ENCODE results near the gene NRG2. TPM values are rescaled to one million over a fixed set of nuclear protein-coding genes. Genes with fewer than 3 reads are reported as not detected.

The NRG2 gene
- total RNA-seq, 6 experiments from 2014 or later: 0.07 to 0.77 (median 0.14) TPM; not detected in 1

GRCh38 chr5:139967353-139967752, 75.7 kb downstream of the NRG2 start:
- no peaks in the 10 kb centered on the region for H3K9me3 ChIP-seq
- H3K4me3 ChIP-seq: no peak overlapping the region
- no peaks in the 10 kb centered on the region for H3K27me3 ChIP-seq
- intact Hi-C loops (cut with DNase I): loop anchor here (5.0 to 10.0 kb wide), 3 partner anchors 113 to 180 kb away; no protein-coding TSS in a partner anchor
- DNase-seq (no peak), ATAC-seq (no peak)
- TF ChIP-seq CTCF (IDR thresholded peaks at IDR 0.05) (no peak), POLR2A (IDR thresholded peaks at IDR 0.05) (no peak)
- WGBS (ENCODE audit: insufficient coverage, low coverage, low lambda C conversion rate, missing lambda C conversion rate): 82% methylated on average over 8 of the region's 8 CpGs
- H3K36me3 ChIP-seq: no peaks in the 10 kb centered on the region
- no peaks in the 10 kb centered on the region for H3K4me1 ChIP-seq
- H3K27ac ChIP-seq: no peak overlapping the region

DNA sequence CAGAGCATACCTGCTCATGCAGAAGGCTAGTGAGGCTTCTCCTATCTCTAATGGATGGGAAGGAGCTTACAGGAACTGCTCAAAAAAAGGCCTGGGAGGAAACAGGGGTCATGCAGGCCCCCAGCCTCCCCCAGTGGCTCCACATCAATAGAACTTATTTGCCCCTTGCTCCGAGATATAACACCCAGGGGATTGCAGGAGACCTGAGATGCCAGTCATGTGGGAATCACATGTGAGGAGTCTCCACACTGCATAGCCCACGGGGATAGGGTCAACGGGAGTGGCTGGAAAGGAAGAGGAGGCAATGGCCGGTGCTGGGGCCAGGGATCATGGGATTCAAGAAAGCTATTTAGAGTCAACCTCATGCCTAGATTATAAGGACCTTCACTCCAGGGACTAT, 76.2 kb downstream of the NRG2 start:
- no peak for DNase-seq
- no peak overlapping the region for H3K27ac ChIP-seq
- intact Hi-C loops (cut with DNase I): loop anchor here (5.0 to 10.0 kb wide), 3 partner anchors 112 to 180 kb away; no protein-coding TSS in a partner anchor
- no peaks in the 10 kb centered on the region for H3K36me3 ChIP-seq
- ATAC-seq: no peak
- TF ChIP-seq POLR2A (IDR thresholded peaks at IDR 0.05) (no peak), CTCF (IDR thresholded peaks at IDR 0.05) (no peak)
- H3K9me3 ChIP-seq: no peaks in the 10 kb centered on the region
- no peaks in the 10 kb centered on the region for H3K27me3 ChIP-seq
- no peaks in the 10 kb centered on the region for H3K4me1 ChIP-seq
- no peak overlapping the region for H3K4me3 ChIP-seq
- 57% methylated on average over 3 of the region's 4 CpGs for WGBS (ENCODE audit: insufficient coverage, low coverage, low lambda C conversion rate, missing lambda C conversion rate)

DNA sequence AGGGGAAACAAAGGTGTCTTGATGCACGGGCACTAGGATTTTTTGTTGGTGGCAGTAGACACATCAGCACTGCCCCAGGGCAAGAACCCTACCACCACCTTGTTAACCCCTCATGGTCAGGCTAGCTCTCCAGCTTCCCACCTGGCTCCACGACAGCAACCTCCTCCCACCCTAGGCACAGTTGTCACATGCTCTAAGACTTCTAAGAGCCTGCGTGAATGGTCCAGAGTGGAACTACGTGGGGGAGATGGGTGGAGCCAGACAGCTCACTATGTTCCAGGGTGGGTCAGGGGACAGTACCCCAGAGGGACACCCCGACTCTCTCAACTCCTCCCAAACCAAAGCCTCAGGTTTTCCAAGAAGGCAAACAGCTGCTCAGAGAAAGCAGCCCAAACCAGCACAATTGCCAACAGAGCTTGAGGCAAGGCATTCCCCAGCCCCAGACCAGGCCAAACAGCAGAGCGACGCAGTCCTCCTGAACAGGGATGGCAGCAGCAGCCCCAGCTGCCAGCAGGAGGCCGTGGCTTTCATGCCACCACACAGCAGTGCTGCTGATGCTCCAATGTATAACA, 78.0 kb downstream of the NRG2 start:
- ATAC-seq (no peak), DNase-seq (no peak)
- Histone ChIP-seq H3K27ac (no peak overlapping the region), H3K27me3 (no peaks in the 10 kb centered on the region), H3K4me3 (no peak overlapping the region), H3K9me3 (no peaks in the 10 kb centered on the region), H3K4me1 (no peaks in the 10 kb centered on the region), H3K36me3 (no peaks in the 10 kb centered on the region)
- no peak for TF ChIP-seq POLR2A (IDR thresholded peaks at IDR 0.05)
- no peak for TF ChIP-seq CTCF (IDR thresholded peaks at IDR 0.05)
- intact Hi-C loops (cut with DNase I): loop anchor here (5.0 to 10.0 kb wide), 3 partner anchors 110 to 178 kb away; no protein-coding TSS in a partner anchor
- no CpG with 5 or more reads among the region's 8 CpGs for WGBS (ENCODE audit: insufficient coverage, low coverage, low lambda C conversion rate, missing lambda C conversion rate)

DNA sequence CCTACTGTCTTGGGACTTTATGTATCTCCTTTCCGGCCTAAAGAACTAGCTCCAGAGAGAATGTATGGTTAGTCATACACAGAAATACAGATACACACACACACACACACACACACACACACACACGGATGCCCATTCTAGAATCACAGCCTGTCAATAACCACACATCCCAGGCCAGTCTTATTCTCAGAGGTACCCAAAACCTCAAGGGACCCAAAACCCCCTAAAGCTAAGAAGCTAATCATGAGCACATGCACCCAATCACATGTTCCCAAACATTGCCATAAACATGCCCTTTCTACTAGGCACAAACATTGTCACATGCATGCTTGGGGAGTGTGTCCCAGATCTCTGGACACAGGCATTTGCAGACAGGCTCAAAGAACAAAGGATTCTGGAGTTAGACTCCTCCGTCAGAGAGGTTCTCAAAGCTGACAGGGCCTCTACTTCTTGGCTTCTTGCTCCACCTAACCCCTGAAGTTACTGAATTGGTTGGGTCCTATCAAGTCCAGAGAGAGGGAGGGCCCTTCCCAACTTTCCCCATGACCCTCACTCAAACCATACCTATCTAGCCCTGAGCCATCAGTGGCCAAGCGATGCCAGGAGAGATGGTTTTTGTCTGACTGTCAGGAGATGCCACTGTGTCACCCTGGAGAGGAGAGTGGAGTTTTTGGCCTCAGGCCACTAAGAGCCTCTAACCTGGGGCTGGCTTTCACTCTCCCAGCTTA, 78.7 kb downstream of the NRG2 start:
- 20% methylated on average over 1 of the region's 4 CpGs for WGBS (ENCODE audit: insufficient coverage, low coverage, low lambda C conversion rate, missing lambda C conversion rate)
- H3K27ac ChIP-seq: no peak overlapping the region
- TF ChIP-seq CTCF (IDR thresholded peaks at IDR 0.05) (no peak), POLR2A (IDR thresholded peaks at IDR 0.05) (no peak)
- H3K9me3 ChIP-seq: no peaks in the 10 kb centered on the region
- no peaks in the 10 kb centered on the region for H3K36me3 ChIP-seq
- intact Hi-C loops (cut with DNase I): loop anchor here in 1 of 2 donors (10.0 kb wide), 1 partner anchor 110 kb away; no protein-coding TSS in a partner anchor
- no peak for DNase-seq
- ATAC-seq: no peak
- no peaks in the 10 kb centered on the region for H3K4me1 ChIP-seq
- no peaks in the 10 kb centered on the region for H3K27me3 ChIP-seq
- H3K4me3 ChIP-seq: no peak overlapping the region
